Measurements from ENCODE around the gene SHOC2.

Gene SHOC2

DNA sequence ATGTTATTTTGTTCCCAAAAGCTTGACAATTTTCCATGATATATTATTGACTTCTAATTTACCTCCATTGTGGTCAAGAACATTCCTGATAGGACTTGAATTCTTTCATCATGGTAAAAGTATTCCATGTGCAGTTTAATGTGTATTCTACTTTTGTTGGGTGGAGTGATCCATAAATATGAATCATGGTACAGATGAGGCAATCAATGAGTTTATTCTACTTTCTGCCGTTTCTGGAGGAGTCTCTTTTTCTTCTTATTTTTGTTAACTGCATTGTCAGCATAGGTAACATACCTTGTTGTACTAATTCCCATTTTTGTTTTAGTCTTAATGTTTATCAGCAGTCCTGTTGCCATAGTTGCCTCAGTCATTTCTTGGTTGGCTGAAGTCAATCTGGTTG lies 69.6 kb downstream of the SHOC2 start:
- TF ChIP-seq, protein P1, sequence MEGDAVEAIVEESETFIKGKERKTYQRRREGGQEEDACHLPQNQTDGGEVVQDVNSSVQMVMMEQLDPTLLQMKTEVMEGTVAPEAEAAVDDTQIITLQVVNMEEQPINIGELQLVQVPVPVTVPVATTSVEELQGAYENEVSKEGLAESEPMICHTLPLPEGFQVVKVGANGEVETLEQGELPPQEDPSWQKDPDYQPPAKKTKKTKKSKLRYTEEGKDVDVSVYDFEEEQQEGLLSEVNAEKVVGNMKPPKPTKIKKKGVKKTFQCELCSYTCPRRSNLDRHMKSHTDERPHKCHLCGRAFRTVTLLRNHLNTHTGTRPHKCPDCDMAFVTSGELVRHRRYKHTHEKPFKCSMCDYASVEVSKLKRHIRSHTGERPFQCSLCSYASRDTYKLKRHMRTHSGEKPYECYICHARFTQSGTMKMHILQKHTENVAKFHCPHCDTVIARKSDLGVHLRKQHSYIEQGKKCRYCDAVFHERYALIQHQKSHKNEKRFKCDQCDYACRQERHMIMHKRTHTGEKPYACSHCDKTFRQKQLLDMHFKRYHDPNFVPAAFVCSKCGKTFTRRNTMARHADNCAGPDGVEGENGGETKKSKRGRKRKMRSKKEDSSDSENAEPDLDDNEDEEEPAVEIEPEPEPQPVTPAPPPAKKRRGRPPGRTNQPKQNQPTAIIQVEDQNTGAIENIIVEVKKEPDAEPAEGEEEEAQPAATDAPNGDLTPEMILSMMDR (conservative IDR thresholded peaks at IDR 0.05): no peak
- no peak for TF ChIP-seq ZFX (IDR thresholded peaks at IDR 0.05)
- no peak overlapping the region for H3K27ac ChIP-seq

GRCh38 chr10:110992006-110992800 lies 72.8 kb downstream of the SHOC2 start:
- TF ChIP-seq, protein P1 (conservative IDR thresholded peaks at IDR 0.05): no peak
- TF ChIP-seq ZFX (IDR thresholded peaks at IDR 0.05): no peak
- H3K27ac ChIP-seq: no peak overlapping the region

DNA sequence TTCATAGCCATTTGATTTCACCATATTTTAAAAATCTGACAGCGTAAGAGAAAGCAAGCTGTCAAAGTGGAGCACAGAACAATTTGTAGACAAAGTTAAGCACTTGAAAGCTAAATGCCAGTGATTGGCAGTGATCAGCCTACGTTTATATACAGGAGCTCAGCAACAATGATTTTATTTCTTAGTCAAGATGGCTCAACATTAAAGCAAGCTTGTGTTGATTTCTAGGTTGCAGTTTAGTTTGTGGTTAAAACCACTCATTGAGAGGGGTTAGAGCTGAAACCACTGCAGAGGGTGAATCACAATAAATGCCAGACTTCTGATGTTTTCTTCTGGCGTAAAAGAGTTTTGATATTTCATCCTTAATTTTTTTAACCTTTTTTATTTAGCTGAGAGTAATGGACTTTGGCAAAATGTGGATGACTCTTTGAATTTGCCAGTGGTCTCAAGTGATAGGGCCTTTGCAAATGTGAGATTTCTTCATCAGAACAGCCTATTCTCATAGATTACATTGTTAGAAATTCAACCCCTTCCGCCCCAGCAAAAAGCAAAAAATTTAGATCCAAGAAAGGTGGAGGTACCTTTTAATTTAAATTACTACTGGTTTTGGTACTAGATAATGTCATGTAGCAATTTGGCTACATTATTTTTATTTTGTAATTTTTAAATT lies 73.8 kb downstream of the SHOC2 start:
- TF ChIP-seq, protein P1 (conservative IDR thresholded peaks at IDR 0.05): no peak
- TF ChIP-seq ZFX (IDR thresholded peaks at IDR 0.05): no peak
- no peak overlapping the region for H3K27ac ChIP-seq

GRCh38 chr10:110994406-110995086 lies 75.1 kb downstream of the SHOC2 start:
- TF ChIP-seq ZFX (IDR thresholded peaks at IDR 0.05): no peak
- TF ChIP-seq, protein P1 (conservative IDR thresholded peaks at IDR 0.05): no peak
- H3K27ac ChIP-seq: no peak overlapping the region

GRCh38 chr10:110995301-110995700 lies 75.9 kb downstream of the SHOC2 start:
- no peak for TF ChIP-seq ZFX (IDR thresholded peaks at IDR 0.05)
- TF ChIP-seq, protein P1 (conservative IDR thresholded peaks at IDR 0.05): no peak
- H3K27ac ChIP-seq: no peak overlapping the region

DNA sequence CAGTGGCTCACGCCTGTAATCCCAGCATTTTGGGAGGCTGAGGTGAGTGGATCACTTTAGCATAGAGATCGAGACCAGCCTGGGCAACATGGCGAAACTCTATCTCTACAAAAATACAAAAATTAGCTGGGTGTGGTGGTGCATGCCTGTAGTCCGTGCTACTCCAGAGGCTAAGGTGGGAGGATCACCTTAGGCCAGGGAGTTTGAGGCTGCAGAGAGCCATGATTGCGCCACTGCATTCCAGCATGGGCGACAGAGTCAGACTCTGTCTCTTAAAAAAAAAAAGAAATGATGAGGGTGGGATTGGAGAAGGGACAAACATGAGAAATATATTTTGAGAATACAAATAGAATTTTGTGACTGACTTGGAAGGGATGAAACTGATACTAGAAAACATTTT lies 76.9 kb downstream of the SHOC2 start:
- TF ChIP-seq, protein P1 (conservative IDR thresholded peaks at IDR 0.05): no peak
- no peak for TF ChIP-seq ZFX (IDR thresholded peaks at IDR 0.05)
- H3K27ac ChIP-seq: no peak overlapping the region

GRCh38 chr10:111004016-111004415 lies 84.6 kb downstream of the SHOC2 start:
- TF ChIP-seq, protein P1 (conservative IDR thresholded peaks at IDR 0.05): no peak
- TF ChIP-seq ZFX (IDR thresholded peaks at IDR 0.05): no peak
- no peak overlapping the region for H3K27ac ChIP-seq
